Prostate gland (tissue), 2 donors: Measurements from ENCODE around the gene RER1. TPM values are rescaled to one million over a fixed set of nuclear protein-coding genes. Genes with fewer than 3 reads are reported as not detected.

ENCODE experiments used
- DNase-seq: peaks from one replicate; pipeline ENCODE4 v3.0.0-alpha.2; 2019; ENCODE audit warnings: low spot score
- H3K27ac ChIP-seq, 2 donors: fragments of 200-600 bp; sonication (generic); 2 replicates each; pipeline ENCODE4 v1.5.1; 2017 to 2019
- H3K27me3 ChIP-seq: fragments of 200-600 bp; sonication (generic); replicated peaks from 2 replicates; pipeline ENCODE4 v1.5.1; 2019; ENCODE audit not compliant: insufficient read depth
- H3K36me3 ChIP-seq, 2 donors: fragments of 200-600 bp; sonication (generic); 1 replicate in 1 of 2; 2 replicates in 1 of 2; pipeline versions ENCODE4 v1.5.1 to v1.8.1; 2017 to 2019
- H3K4me1 ChIP-seq: fragments of 200-600 bp; sonication (generic); replicated peaks from 2 replicates; pipeline ENCODE4 v1.5.1; 2019
- H3K4me3 ChIP-seq, 2 donors: fragments of 200-600 bp; sonication (generic); 2 replicates each; pipeline ENCODE4 v1.5.1; 2017 to 2019
- H3K9me3 ChIP-seq: fragments of 200-600 bp; sonication (generic); 2 replicates; pipeline ENCODE4 v1.5.1; 2017
- POLR2A ChIP-seq: fragments of 450-650 bp; IDR thresholded peaks from one replicate; pipeline ENCODE4 v1.6.1; 2016; ENCODE audit warnings: antibody characterized with exemption, mild to moderate bottlenecking
- POLR2AphosphoS5 ChIP-seq: sonication (generic); formaldehyde crosslinking; IDR thresholded peaks from one replicate; pipeline ENCODE4 v1.6.1; 2017; ENCODE audit warnings: antibody characterized with exemption
- WGBS: methylation state at CpG from one replicate; pipeline ENCODE4 v1.1.5; 2018; 5-methylcytosine and 5-hydroxymethylcytosine counted together
- intact Hi-C: fragments of 100-400 bp; cut with DNase I; formaldehyde crosslinking; loops from one replicate; pipeline ENCODE4 v1.14.2; 2022
- total RNA-seq, 2 donors: library from RNA; depleted of rRNA; stranded (reverse); fragments of >200 nt; gene quantifications; one replicate each; pipeline ENCODE4 v1.1.0, GENCODE V29; 2016
- TF ChIP-seq, protein P1 (sequence below), 4 experiments: fragments of 200-600 bp in 2 of 4; fragments of 450-650 bp in 2 of 4; sonication (generic) in 2 of 4; IDR thresholded peaks; 1 replicate in 3 of 4; 2 replicates in 1 of 4; pipeline ENCODE4 v1.5.1; 2016 to 2019; ENCODE audit warnings: antibody characterized with exemption in 4 of 4, mild to moderate bottlenecking in 2 of 4, moderate library complexity in 2 of 4

The RER1 gene
- total RNA-seq, 2 donors from 2014 or later, result 86.1 to 97.0 TPM

- TF ChIP-seq, protein P1, sequence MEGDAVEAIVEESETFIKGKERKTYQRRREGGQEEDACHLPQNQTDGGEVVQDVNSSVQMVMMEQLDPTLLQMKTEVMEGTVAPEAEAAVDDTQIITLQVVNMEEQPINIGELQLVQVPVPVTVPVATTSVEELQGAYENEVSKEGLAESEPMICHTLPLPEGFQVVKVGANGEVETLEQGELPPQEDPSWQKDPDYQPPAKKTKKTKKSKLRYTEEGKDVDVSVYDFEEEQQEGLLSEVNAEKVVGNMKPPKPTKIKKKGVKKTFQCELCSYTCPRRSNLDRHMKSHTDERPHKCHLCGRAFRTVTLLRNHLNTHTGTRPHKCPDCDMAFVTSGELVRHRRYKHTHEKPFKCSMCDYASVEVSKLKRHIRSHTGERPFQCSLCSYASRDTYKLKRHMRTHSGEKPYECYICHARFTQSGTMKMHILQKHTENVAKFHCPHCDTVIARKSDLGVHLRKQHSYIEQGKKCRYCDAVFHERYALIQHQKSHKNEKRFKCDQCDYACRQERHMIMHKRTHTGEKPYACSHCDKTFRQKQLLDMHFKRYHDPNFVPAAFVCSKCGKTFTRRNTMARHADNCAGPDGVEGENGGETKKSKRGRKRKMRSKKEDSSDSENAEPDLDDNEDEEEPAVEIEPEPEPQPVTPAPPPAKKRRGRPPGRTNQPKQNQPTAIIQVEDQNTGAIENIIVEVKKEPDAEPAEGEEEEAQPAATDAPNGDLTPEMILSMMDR (IDR thresholded peaks at IDR 0.05), result no peak
- peak; percentile 20 for TF ChIP-seq POLR2AphosphoS5
- TF ChIP-seq POLR2A, result no peak
- Histone ChIP-seq H3K4me1 (no peaks in the 10 kb centered on the region), H3K27me3 (no peaks in the 10 kb centered on the region), H3K9me3 (no peaks in the 10 kb centered on the region), H3K4me3 (no peak overlapping the region), H3K27ac (no peak overlapping the region), H3K36me3 (no peaks in the 10 kb centered on the region)
- intact Hi-C loops, result no loop called here
- peak; percentile 51 for DNase-seq
- 59% methylated on average over 24 of the region's 24 CpGs for whole genome bisulfite sequencing
These were observed 47.4 kb upstream of the RER1 start for GRCh38 chr1:2344121-2344681.

DNA sequence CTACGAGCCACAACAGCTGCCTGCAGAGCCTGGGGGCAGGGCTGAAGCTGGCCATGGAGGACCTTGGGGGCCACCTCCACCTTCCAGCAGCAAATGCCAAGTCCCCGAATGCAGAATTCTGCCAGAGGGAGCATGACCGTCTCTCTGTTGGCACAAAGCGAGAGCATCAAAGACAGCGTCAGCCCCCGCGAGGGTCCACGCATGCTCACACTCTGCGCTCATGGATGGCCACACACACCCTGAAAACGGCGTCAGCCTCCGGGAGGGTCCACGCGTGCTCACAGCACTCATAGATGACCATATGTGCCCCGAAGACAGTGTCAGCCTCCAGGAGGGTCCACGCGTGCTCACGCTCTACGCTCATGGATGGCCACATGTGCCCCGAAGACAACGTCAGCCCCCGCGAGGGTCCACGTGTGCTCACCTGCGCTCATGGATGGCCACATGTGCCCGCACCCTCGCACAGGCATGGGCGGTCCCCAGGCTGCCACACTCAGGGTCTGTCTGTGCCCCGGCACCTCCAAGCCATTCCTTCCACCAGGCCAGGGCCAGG is 46.8 kb upstream of the RER1 start:
- H3K36me3 ChIP-seq, result no peaks in the 10 kb centered on the region
- H3K27me3 ChIP-seq, result no peaks in the 10 kb centered on the region
- no peaks in the 10 kb centered on the region for H3K4me1 ChIP-seq
- no peak overlapping the region for H3K27ac ChIP-seq
- H3K4me3 ChIP-seq, result no peak overlapping the region
- intact Hi-C loops, result no loop called here
- no peak for DNase-seq
- H3K9me3 ChIP-seq, result no peaks in the 10 kb centered on the region
- 91% methylated on average over 29 of the region's 29 CpGs for WGBS
- TF ChIP-seq POLR2AphosphoS5 (no peak), POLR2A (no peak)
- TF ChIP-seq, protein P1 (IDR thresholded peaks at IDR 0.05), result no peak

DNA sequence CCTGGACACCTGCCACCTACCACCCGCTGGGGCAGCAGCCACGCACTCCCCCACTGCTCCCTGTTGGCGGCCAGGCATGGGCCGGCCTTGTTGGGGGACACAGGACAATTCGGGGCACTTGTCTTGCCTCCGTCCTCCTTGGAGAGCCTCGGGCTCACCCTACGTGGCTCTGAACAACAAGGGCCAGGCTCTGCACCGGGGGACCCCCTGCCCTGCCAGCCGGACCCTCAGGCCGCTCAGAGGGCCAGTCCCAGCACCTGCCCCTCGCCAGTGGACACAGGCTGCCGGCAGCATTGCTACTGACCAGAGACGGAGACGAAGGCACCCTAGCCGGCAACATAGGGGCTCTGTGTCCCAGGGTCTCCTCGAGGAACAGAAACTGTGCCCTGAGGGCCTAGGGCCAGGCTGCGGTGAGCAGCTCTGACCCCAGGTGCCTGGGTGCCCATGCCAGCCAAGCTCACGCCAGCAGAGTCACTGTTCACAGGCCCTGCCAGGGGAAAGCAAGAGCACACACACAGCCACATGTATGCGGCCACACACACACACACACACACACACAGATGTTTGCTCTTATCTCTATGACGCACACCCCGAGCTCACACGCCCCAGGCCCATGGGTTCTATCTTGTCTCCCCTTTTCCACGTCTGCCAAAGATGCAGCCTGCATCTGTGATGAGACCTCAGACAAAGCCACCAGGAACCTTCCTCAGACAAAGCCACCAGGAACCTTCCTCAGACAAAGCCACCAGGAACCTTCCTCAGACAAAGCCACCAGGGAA is 46.2 kb upstream of the RER1 start:
- H3K36me3 ChIP-seq, result no peaks in the 10 kb centered on the region
- DNase-seq, result no peak
- no peak overlapping the region for H3K27ac ChIP-seq
- no peak for TF ChIP-seq POLR2AphosphoS5
- no peak for TF ChIP-seq POLR2A
- TF ChIP-seq, protein P1 (IDR thresholded peaks at IDR 0.05), result no peak
- no peak overlapping the region for H3K4me3 ChIP-seq
- WGBS, result 91% methylated on average over 12 of the region's 24 CpGs
- no peaks in the 10 kb centered on the region for H3K9me3 ChIP-seq
- intact Hi-C loops, result no loop called here
- no peaks in the 10 kb centered on the region for H3K4me1 ChIP-seq
- no peaks in the 10 kb centered on the region for H3K27me3 ChIP-seq

DNA sequence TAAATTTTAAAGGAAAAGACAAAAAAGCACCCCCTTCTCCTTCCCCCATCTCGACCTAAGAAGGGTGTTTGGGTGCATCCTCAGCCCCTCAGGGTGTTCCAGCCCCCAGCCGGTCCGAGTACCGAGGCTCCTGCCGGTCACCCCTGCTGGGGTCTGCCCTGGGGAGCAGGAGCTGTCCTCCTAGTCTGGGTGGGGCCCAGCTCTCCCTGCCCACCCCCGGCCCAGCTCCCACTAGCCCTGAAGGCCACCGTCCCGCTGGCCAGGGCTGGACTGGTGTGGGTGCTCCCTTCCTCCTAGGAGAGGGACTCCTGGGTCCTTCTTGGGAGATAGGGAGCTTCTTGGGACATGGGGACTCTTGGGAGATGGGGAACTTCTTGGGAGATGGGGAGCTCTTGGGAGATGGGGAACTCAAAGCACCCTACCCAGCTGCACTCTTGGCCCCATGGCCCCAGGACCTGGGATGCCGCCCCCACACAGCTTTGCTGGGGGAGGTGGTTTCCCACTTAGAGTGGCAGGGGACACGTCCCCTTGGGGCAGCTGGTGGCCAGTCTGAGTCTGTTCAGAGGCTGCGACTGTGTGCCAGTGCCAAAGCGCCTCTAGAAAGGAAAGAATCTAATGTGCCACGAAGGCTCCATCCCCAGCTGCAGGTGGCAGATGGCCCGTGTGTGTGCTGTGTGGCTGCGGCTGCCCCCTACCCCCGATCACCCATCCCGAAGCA is 44.8 kb upstream of the RER1 start:
- WGBS, result 85% methylated on average over 14 of the region's 17 CpGs
- intact Hi-C loops, result no loop called here
- DNase-seq, result no peak
- no peak overlapping the region for H3K4me3 ChIP-seq
- no peaks in the 10 kb centered on the region for H3K36me3 ChIP-seq
- no peaks in the 10 kb centered on the region for H3K4me1 ChIP-seq
- H3K9me3 ChIP-seq, result no peaks in the 10 kb centered on the region
- no peak overlapping the region for H3K27ac ChIP-seq
- no peak for TF ChIP-seq POLR2AphosphoS5
- TF ChIP-seq, protein P1 (IDR thresholded peaks at IDR 0.05), result no peak
- no peak for TF ChIP-seq POLR2A
- no peaks in the 10 kb centered on the region for H3K27me3 ChIP-seq
